H9 (cell line): ENCODE measurements around the gene SORBS1. TPM values are rescaled to one million over a fixed set of nuclear protein-coding genes. Genes with fewer than 3 reads are reported as not detected.

Experiments used
- DNase-seq: peaks from one replicate; pipeline ENCODE4 v3.0.0-alpha.2; 2017
- H2AFZ ChIP-seq: one replicate; pipeline ENCODE4 v1.6.1; 2013; ENCODE audit warnings: mild to moderate bottlenecking, low read length, control low read depth, moderate library complexity
- H2AK5ac ChIP-seq: 2 replicates; pipeline ENCODE4 v1.6.1; 2013; ENCODE audit warnings: low read length, control low read depth, mixed read lengths; ENCODE audit not compliant: insufficient read length
- H2BK120ac ChIP-seq: one replicate; pipeline ENCODE4 v1.6.1; 2013; ENCODE audit warnings: low read depth, mild to moderate bottlenecking, low read length, control low read depth, inconsistent platforms; ENCODE audit not compliant: poor library complexity, severe bottlenecking
- H2BK12ac ChIP-seq: 2 replicates; pipeline ENCODE4 v1.6.1; 2013; ENCODE audit warnings: low read length, control low read depth, mixed read lengths, low read depth; ENCODE audit not compliant: insufficient read length
- H2BK15ac ChIP-seq: 2 replicates; pipeline ENCODE4 v1.6.1; 2013; ENCODE audit warnings: low read depth, low read length, control low read depth
- H2BK20ac ChIP-seq: one replicate; pipeline ENCODE4 v1.6.1; 2013; ENCODE audit warnings: low read depth, mild to moderate bottlenecking, low read length, control low read depth, inconsistent platforms; ENCODE audit not compliant: poor library complexity, severe bottlenecking
- H2BK5ac ChIP-seq: 2 replicates; pipeline ENCODE4 v1.6.1; 2013; ENCODE audit warnings: low read length, control low read depth, mixed read lengths; ENCODE audit not compliant: insufficient read length
- H3K14ac ChIP-seq: 2 replicates; pipeline ENCODE4 v1.6.1; 2013; ENCODE audit warnings: low read length, control low read depth; ENCODE audit not compliant: insufficient read depth
- H3K18ac ChIP-seq: 2 replicates; pipeline ENCODE4 v1.6.1; 2013; ENCODE audit warnings: low read depth, mild to moderate bottlenecking, mixed read lengths, low read length, control low read depth; ENCODE audit not compliant: insufficient read length
- H3K23ac ChIP-seq: 2 replicates; pipeline ENCODE4 v1.6.1; 2013; ENCODE audit warnings: low read length, control low read depth, mixed read lengths, low read depth; ENCODE audit not compliant: insufficient read length
- H3K23me2 ChIP-seq: 2 replicates; pipeline ENCODE4 v1.6.1; 2013; ENCODE audit warnings: low read depth, mild to moderate bottlenecking, mixed read lengths, low read length, control low read depth; ENCODE audit not compliant: insufficient read length, poor library complexity, severe bottlenecking
- H3K27ac ChIP-seq: 2 replicates; pipeline ENCODE4 v1.5.1; 2013; ENCODE audit warnings: low read length, control low read depth, mixed read lengths, low read depth; ENCODE audit not compliant: insufficient read length
- H3K27me3 ChIP-seq: 2 replicates; pipeline ENCODE4 v1.6.1; 2013; ENCODE audit warnings: low read length, control low read depth, inconsistent platforms; ENCODE audit not compliant: insufficient read depth
- H3K4ac ChIP-seq: 2 replicates; pipeline ENCODE4 v1.6.1; 2013; ENCODE audit warnings: low read depth, mild to moderate bottlenecking, control low read depth, inconsistent platforms, low read length, moderate library complexity
- H3K4me1 ChIP-seq: 2 replicates; pipeline ENCODE4 v1.6.1; 2013; ENCODE audit warnings: low read length, control low read depth, inconsistent platforms; ENCODE audit not compliant: insufficient read depth
- H3K4me2 ChIP-seq: 2 replicates; pipeline ENCODE4 v1.6.1; 2013; ENCODE audit warnings: low read length, control low read depth, mixed read lengths; ENCODE audit not compliant: insufficient read length, insufficient read depth
- H3K56ac ChIP-seq: 2 replicates; pipeline ENCODE4 v1.6.1; 2013; ENCODE audit warnings: low read depth, mild to moderate bottlenecking, mixed read lengths, low read length, control low read depth; ENCODE audit not compliant: insufficient read length
- H3K79me1 ChIP-seq: 2 replicates; pipeline ENCODE4 v1.6.1; 2013; ENCODE audit warnings: low read depth, mild to moderate bottlenecking, moderate library complexity, low read length, control low read depth, inconsistent platforms; ENCODE audit not compliant: insufficient read depth, poor library complexity, severe bottlenecking
- H3K79me2 ChIP-seq: 2 replicates; pipeline ENCODE4 v1.6.1; 2013; ENCODE audit warnings: low read length, control low read depth, inconsistent platforms; ENCODE audit not compliant: insufficient read depth
- H3K9ac ChIP-seq: 2 replicates; pipeline ENCODE4 v1.6.1; 2013; ENCODE audit warnings: low read length, control low read depth, mixed read lengths; ENCODE audit not compliant: insufficient read length; ENCODE audit errors: extremely low read depth
- H3K9me3 ChIP-seq: one replicate; pipeline ENCODE4 v1.6.1; 2013; ENCODE audit warnings: low read depth, low read length, inconsistent platforms; ENCODE audit not compliant: control insufficient read depth
- H3T11ph ChIP-seq: one replicate; pipeline ENCODE4 v1.6.1; 2013; ENCODE audit warnings: mild to moderate bottlenecking, low read length, control low read depth, inconsistent platforms
- H4K20me1 ChIP-seq: one replicate; pipeline ENCODE4 v1.6.1; 2013; ENCODE audit not compliant: control insufficient read depth, insufficient read length, insufficient read depth
- H4K5ac ChIP-seq: 2 replicates; pipeline ENCODE4 v1.6.1; 2013; ENCODE audit warnings: low read depth, mild to moderate bottlenecking, mixed read lengths, low read length, control low read depth; ENCODE audit not compliant: insufficient read length
- H4K8ac ChIP-seq: replicated peaks from 2 replicates; pipeline ENCODE4 v1.6.1; 2013; ENCODE audit warnings: low read length, control low read depth, mixed read lengths, low read depth; ENCODE audit not compliant: insufficient read length
- H4K91ac ChIP-seq: 2 replicates; pipeline ENCODE4 v1.6.1; 2013; ENCODE audit warnings: low read depth, mild to moderate bottlenecking, moderate library complexity, mixed read lengths, low read length, control low read depth; ENCODE audit not compliant: insufficient read length
- H3K27ac Mint-ChIP-seq, 3 experiments: 2 replicates in 2 of 3; 3 replicates in 1 of 3; pipeline ENCODE4 v1.8.0; 2020 to 2021; ENCODE audit warnings: mixed read lengths in 3 of 3, mild to moderate bottlenecking in 1 of 3, moderate library complexity in 1 of 3
- H3K27me3 Mint-ChIP-seq: 2 replicates; pipeline ENCODE4 v1.8.0; 2021; ENCODE audit warnings: low read depth, mild to moderate bottlenecking, moderate library complexity, mixed read lengths
- H3K36me3 Mint-ChIP-seq, 3 experiments: 2 replicates in 2 of 3; 3 replicates in 1 of 3; pipeline ENCODE4 v1.8.0; 2020 to 2021; ENCODE audit warnings: low read depth in 3 of 3, mixed read lengths in 3 of 3; ENCODE audit not compliant: insufficient read depth in 1 of 3
- H3K4me1 Mint-ChIP-seq, 2 experiments: 2 replicates each; pipeline ENCODE4 v1.8.0; 2020; ENCODE audit warnings: mixed read lengths in 2 of 2
- H3K4me3 Mint-ChIP-seq, 2 experiments: 2 replicates in 1 of 2; 3 replicates in 1 of 2; pipeline ENCODE4 v1.8.0; 2020 to 2021; ENCODE audit warnings: mild to moderate bottlenecking in 2 of 2, mixed read lengths in 2 of 2, moderate library complexity in 1 of 2
- H3K9me3 Mint-ChIP-seq, 2 experiments: 2 replicates in 1 of 2; 3 replicates in 1 of 2; pipeline ENCODE4 v1.8.0; 2020; ENCODE audit warnings: mild to moderate bottlenecking in 2 of 2, mixed read lengths in 2 of 2, moderate library complexity in 1 of 2
- CTCF ChIP-seq: fragments of 200-600 bp; sonication (generic); conservative IDR thresholded peaks from 3 replicates; pipeline ENCODE4 v1.8.0; 2021; ENCODE audit warnings: antibody characterized with exemption, mild to moderate bottlenecking
- WGBS: extraction: QIAGEN DNeasy Blood & Tissue Kit; methylation state at CpG from one replicate; pipeline ENCODE4 v1.1.7; 2013; ENCODE audit warnings: missing lambda C conversion rate, low lambda C conversion rate, mixed read lengths; ENCODE audit not compliant: insufficient read length; ENCODE audit errors: extremely low coverage; 5-methylcytosine and 5-hydroxymethylcytosine counted together
- total RNA-seq: library from RNA; stranded (reverse); gene quantifications from 2 replicates; pipeline ENCODE4 v1.2.1, GENCODE V29; 2021

The SORBS1 gene
- total RNA-seq, 1 experiment from 2014 or later: 24.3 TPM

GRCh38 chr10:95329296-95329695, 231.9 kb downstream of the SORBS1 start:
- Histone ChIP-seq H3K23ac (no peak overlapping the region), H3K4me1 (no peaks in the 10 kb centered on the region), H2BK5ac (no peak overlapping the region), H3K14ac (no peak overlapping the region), H2AK5ac (no peak overlapping the region), H3K27me3 (no peaks in the 10 kb centered on the region), H2BK12ac (no peak overlapping the region), H3K18ac (no peak overlapping the region), H3K4me2 (no peak overlapping the region), H3K79me1 (no peaks in the 10 kb centered on the region), H4K5ac (no peak overlapping the region), H3K27ac (no peak overlapping the region), H3K4ac (no peak overlapping the region), H4K91ac (no peak overlapping the region), H4K20me1 (no peaks in the 10 kb centered on the region), H4K8ac (no peak overlapping the region), H2BK20ac (no peak overlapping the region), H2BK15ac (no peak overlapping the region), H2BK120ac (no peak overlapping the region), H3K9me3 (no peaks in the 10 kb centered on the region), H2AFZ (no peak overlapping the region), H3K9ac (no peak overlapping the region), H3K79me2 (no peaks in the 10 kb centered on the region), H3K56ac (no peak overlapping the region), H3K23me2 (no peaks in the 10 kb centered on the region), H3T11ph (no peak overlapping the region)
- H3K4me1 Mint-ChIP-seq: peaks cover 33 to 35% of the 10 kb centered on the region in 2 experiments
- no peaks in the 10 kb centered on the region for H3K9me3 Mint-ChIP-seq
- H3K36me3 Mint-ChIP-seq: peaks cover 0 to 9% (median 3%) of the 10 kb centered on the region in 3 experiments; a peak in 4 of 7 replicates
- no peak for TF ChIP-seq CTCF
- no peak overlapping the region for H3K4me3 Mint-ChIP-seq
- DNase-seq: no peak
- no CpG with 5 or more reads among the region's 9 CpGs for WGBS
- H3K27me3 Mint-ChIP-seq: peaks cover 18% of the 10 kb centered on the region
- peak overlapping the region in 2 of 3 experiments; percentile 4 to 59; a peak in 2 of 7 replicates for H3K27ac Mint-ChIP-seq
